GF-D8 (cell line): ENCODE data around the gene ACBD6.

Experiments
- DNase-seq: peaks from one replicate; lab custom pipeline; 2025; lab: John Stamatoyannopoulos, UW

ACBD6 gene

DNA sequence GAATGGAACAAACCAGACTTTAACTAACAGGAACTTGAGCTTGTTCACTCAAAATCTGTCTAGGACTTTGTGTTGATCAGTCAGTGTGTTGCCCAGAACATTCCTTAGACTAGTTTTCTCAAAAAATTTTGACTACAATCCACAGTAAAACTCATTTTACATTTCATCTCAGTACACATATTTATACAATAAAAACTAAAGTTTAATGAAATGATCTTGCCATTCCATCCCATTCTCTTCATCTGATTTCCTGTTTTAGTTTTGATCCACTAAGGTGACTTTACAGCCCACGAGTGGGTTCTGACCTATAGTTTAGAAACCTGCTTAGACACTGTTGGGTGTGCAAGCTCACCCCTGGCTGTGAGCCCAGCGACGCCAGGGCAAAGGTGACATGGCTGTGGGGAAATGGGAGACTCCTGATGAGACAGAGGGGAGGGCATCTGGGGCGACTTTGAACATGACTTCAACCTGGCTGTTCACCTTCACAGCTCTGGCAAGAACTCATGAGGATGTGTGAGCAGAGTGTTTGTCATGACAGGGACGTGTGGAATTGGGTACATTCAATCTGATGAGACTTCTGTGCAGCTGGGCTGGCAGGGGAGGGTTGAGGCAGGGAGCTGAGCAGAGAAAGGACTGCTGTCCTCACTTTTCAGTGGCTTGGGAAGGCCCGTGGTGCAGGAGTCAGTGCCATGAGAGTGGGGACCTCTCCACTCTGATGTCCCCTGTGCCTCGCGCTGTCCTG, 231.7 kb downstream of the ACBD6 start:
- DNase-seq: no peak

DNA sequence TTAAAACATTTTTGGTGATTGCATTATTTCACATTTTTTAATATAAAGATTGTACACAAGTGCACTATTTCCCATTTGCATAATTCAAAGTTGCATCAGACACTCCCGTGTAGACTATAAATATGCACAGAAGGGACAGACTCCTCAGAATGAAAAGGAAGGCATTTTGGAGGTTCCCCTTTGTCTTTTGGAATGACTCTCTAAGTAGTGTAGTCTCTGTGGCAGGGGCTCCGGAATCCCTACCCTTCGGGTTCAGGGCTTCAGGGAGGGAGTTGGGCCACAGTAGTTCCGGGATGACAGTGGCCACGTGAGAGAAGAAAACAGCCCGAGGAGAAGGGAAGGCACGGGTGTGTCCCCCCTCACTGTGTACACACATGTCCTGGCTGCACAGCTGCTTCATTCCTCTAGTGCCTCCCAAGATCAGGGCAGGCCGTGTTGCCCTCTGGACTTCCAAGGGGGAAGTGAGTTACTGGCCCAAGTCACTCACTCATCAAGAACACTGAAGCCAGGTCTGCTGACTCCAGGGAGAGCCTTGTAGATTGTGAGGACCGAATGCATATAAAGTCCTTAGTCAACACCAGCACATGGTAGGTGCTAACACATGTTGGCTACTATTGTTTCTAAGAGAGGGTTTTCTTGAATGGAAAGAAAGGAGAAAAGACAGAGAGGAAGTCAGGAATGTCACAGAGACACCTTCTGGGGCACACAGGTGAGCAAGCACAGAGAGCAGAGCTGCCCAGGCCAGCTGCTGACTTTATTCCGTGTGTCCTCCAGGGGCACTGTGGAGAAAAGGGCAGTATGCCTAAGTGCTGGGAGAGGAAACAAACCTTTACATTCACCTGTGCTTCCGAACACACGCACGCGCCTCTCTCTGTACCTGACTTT, 232.5 kb downstream of the ACBD6 start:
- DNase-seq: no peak

- DNase-seq: no peak
Observed at GRCh38 chr1:180268556-180269075, 233.8 kb downstream of the ACBD6 start.

- DNase-seq: no peak
Observed at GRCh38 chr1:180267761-180268555, 234.4 kb downstream of the ACBD6 start.

DNA sequence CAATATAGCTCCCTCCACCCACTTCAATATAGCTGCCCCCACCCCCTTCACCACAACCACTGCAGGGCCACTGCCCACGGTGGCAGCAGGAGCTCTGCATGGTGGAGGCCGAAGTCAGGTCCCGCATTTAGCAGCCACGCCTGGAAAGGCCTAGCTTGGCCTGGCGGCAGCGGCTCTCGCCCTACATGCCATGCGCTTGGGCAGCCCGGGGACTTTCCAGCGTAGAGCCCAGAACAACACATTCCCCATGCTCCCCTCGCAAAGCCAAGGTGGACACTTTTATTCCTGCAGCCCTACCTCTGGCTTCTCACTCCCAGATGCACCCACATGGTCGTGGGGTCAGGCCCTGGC, 235.2 kb downstream of the ACBD6 start:
- DNase-seq: no peak

- no peak for DNase-seq
Observed at GRCh38 chr1:180266275-180267210, 235.8 kb downstream of the ACBD6 start.

DNA sequence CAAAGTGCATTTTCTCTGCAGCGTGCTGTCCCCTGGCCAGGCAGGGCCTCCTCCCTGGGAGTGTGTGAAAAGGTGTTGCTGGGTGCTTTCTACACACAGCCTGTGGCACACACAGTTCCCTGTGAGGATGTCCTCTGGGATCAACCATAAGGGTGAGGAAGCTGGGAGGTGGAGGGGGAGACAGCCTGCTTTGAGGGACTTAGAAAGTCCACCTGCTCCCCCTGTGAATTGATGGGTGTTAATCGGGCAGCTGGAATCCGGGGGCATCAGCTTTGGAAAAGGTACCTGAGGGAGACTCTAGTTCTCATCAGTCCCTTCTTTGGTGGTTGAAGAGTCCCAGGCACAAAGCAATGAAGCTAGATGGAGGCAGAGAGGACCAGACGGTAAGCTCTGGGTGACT, 236.5 kb downstream of the ACBD6 start:
- no peak for DNase-seq

- DNase-seq: no peak
Observed at GRCh38 chr1:180265201-180265600, 237.2 kb downstream of the ACBD6 start.

DNA sequence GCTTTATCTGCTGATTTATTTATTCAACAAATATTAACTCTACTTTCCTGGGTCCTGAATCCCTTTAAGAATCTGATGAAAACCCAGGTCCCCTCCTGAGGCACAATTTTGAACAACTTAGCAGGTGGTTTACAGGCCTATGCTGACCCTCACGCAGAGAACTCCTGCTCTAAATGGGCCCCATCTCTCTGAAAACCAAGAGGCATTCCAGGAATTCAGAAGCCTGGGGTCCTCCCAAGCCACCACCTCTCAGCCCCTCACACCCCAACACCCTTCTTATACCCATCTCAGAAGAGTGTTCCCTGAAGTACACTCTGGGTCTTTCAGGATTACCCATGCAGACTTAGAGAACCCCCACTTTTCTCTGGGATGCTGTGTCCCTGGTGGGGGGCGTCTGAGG, 237.8 kb downstream of the ACBD6 start:
- DNase-seq: no peak

DNA sequence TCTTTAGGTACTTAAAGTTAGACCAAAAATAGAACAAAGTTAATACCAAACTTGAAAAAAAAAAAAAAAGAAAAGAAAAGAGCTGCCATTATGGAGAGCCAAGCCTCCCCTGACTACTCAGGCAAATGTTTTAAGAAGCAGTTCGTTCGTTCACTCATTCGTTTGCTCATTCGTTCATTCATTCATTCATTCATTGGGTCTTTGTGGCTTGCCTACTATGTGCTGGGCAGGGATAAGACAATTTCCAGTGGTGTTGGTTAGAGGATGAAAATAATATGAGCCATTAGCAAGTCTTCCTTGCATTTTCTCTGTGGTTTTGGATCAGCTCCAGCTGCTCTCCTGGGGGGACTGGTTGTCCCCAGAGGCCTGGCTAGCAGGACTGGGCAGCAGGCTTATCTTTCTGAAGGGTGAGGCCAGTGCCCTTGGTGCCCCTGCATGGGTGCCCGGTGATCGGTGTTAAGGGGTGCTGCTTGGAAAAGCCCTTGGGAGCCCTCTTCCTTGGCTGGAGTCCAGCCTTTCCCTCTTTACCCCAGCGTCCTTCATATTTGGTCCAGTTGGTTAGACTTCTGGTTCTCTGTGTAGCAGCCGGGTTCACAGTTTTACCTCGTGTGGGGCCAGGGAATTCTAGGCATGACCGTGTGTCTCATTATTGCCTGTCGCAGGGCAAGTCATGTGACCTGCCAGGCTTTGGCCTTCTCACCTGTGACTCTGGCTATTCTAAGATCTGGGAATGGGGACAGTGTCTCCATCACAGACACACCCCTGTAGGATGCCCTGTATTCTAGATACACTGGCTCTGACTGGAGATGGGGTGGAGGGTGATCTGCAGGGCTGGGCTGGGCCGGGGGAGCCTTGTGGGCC, 239.5 kb downstream of the ACBD6 start:
- no peak for DNase-seq

DNA sequence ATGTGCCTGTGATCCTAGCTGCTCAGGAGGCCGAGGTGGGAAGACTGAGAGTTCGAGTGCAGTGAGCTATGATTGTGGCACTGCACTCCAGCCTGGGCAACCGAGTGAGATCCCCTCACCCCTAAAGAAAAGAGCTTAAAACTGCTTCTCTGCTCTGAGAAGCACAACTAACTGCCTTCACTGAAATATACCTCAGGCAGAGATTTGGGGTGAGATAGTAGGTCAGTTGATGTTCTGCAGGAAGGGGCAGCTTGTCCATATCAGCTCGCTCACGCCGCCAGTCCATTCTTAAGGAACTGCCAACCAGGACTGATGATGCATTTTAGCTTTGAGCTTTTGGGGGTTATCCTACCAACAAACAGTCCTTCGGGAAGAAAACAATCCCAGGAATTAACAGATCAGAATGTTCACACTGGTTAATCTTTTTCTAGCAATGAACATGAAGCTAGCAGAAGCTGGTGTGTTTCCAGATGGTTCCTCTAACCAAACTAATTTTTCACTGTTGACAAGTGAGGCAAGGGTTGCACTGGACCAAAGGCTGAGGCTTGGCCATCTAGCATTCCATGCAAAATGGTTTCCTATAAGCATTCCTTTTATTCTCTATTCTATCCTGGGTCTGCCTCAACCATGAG, 240.7 kb downstream of the ACBD6 start:
- DNase-seq: no peak

- no peak for DNase-seq
Observed at GRCh38 chr1:180261030-180261429, 241.3 kb downstream of the ACBD6 start.

- no peak for DNase-seq
Observed at GRCh38 chr1:180260541-180260940, 241.8 kb downstream of the ACBD6 start.

DNA sequence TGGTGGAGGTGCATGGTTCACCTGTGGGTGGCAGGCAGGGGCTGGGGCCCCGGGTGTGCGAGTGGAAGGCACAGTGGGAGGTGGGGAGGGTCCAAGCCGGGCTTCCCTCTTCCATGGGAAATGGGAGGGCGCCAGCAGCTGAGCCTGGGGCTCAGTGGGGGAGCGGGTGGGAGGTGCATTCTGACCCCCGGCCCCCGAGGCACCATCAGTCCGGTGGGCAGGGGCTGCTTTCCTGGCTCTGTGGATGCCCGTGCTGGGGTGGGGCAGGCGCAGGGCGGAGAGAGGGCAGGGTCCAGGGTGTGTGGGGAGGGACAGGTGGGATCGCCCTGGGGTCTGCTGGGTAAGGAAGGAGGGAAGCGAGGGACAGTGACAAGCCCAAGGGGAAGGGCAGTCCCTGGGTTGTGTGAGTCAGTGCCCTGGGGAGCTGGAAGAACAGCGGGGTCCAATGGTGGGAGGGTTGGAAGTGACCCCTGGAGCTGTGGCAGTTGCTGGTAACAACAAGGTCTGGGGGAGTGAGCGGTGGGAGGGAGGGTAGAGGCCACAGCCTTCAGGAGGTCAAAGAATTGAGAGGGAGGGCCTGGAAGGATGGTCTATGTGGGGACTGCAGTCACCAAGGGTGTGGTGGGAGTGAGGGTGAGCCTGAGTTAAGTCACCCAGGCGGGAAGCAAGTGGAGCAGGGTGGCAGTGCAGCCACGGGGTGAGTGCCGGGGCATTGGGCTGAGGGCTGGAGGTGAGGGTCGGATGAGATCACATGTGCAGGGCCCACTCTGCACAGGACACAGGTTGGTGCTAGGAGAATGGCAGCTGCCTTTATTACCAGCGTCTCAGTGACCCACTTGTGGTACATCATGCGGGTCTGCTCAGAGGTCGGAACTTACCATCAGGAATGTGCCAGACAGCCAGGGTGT, 242.7 kb downstream of the ACBD6 start:
- DNase-seq: no peak

GRCh38 chr1:180258935-180259334, 243.4 kb downstream of the ACBD6 start:
- DNase-seq: no peak

DNA sequence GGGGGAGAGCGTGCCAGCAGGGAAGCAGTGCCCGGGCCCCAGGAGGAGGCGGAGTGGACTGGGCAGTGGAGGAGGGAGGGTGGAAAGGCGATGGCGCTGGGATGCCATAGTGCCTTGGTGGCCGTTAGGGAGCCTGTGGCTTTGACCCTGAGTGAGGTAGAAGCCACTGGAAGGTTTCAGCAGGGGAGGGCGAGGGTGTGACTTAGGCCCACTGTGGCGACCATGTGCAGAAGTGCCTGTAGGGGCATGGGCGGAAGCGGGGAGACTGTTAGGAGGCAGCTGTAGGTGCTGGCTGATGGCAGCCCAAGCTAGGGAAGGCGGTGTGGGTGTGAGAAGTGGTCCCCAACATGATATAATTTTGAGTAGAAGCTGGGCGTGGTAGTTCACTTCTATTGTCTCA, 244.1 kb downstream of the ACBD6 start:
- no peak for DNase-seq

DNA sequence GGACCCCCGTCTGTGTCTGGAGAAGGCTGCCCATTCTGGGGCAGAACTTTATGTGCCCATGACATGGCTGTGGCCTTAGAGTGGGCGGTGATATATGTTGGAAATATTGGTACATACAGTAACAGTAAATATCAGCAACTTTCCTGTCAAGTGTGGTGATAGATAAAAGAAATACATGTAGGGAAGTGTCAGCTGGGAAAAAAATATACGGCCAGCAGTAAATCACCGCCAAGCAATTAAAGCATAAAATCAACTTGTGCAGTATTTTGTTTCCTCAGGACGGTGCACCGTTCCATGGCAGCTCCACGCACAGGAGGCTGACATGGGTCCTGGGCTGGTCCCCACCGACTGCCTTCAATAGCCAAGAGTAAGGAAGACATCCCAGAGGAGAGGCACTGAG, 244.9 kb downstream of the ACBD6 start:
- no peak for DNase-seq

GRCh38 chr1:180257028-180257386, 245.4 kb downstream of the ACBD6 start:
- DNase-seq: no peak
